Stimulated activated CD4-positive, alpha-beta T cell treated with anti-CD3 and anti-CD28 coated beads, Interleukin-12 subunit alpha, Interleukin-12 subunit beta, amount 100 ng/mL, for 48 hours (primary cell): Measurements from ENCODE around the gene SIRPB2.
A peak's percentile ranks its signal among the peaks of the same experiment; 100 is the strongest.

Experiments used
- DNase-seq, 3 donors: peaks; one replicate each; pipeline ENCODE4 v3.0.0-alpha.2; 2020; ENCODE audit warnings: low read depth in 2 of 3, low spot score in 1 of 3

SIRPB2 gene

GRCh38 chr20:1491281-1491840 is at the start of gene SIRPB2:
Gene SIRPB2, minus strand, starts transcription at chr20:1491420. Its CDS starts 61 bp downstream, at chr20:1491359.
- DNase-seq = no peak

GRCh38 chr20:1539816-1540419 is 48.7 kb upstream of the SIRPB2 start:
- DNase-seq = no peak

DNA sequence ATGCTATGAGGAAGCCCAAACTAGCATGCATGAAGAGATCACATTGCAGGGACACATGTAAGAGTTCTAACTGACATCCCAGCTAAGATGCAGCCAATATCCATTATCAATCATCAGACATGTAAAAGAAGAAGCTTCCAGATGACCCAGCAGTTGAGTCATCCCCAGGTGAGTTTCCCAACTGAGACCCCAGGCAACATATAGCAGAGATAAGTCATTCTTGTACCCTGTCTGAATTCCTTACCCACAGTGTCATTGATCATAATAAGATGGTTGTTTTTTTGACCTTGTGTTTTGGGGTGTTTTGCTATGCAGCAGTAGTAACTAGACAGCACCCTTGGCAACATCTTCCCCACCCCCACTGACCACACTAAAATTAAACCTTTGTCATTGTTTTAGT is 47.4 kb upstream of the SIRPB2 start:
- no peak for DNase-seq

DNA sequence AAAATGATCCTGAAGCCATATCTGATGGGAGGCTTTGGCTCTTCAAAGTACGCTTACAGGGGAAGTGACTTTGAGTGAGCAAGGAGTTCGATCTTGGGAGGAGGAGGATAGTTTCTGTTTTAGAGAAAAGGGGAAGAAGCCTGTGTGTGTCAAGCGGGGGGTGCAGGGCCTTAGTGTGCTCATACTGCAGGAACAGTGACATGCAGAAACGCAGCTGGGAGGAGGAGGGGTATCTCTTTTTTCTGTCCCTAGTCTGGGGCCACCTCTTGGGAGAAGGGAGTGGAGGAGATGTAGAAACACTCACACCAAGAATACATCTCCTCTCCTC is 46.5 kb upstream of the SIRPB2 start:
- DNase-seq = no peak

DNA sequence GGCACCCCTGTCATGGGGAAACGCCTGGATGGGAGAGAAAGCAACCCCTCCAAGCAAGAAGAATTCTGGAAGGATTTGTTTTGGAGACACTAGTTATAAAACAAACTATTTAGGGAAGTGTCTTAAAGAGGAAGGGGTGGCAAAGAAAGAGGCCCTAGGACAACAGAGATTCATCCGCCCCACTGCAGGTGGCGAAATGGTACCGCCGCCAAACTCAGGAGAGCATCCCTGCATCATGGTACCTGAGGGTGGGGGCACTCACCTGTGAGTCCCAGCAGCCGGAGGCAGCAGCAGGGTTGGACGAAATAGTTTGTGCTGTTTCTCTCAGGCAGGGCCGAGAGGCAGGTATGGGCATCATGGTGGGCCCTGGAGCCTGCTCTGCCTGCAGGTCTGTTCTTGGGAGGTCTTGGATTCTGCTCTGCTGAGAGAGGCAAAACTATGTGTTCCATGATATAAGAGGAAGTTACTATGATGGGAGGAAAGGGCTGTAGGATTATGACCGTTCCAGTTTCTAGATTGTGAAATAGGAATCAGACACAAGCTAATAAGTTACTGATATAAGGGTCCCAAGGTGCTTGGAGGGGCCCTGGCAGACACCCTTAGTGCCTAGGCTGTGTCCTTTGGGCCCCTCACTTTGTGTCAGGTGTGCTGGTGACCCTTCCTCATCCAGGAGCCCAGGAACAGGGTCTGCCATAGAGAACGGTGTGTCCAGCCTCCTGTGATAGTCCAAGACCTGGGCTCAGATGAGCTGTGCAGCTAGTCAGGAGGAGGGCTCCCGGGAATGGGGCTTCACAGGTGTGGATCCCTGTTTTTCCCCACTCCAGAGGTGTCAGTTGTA is 45.9 kb upstream of the SIRPB2 start:
- no peak for DNase-seq

- DNase-seq = no peak
Observed at GRCh38 chr20:1535420-1536175, 44.4 kb upstream of the SIRPB2 start.

- no peak for DNase-seq
Observed at GRCh38 chr20:1534526-1534925, 43.3 kb upstream of the SIRPB2 start.

- no peak for DNase-seq
Observed at GRCh38 chr20:1533059-1533458, 41.8 kb upstream of the SIRPB2 start.

GRCh38 chr20:1528811-1529210 is 37.6 kb upstream of the SIRPB2 start:
- DNase-seq = no peak

- no peak for DNase-seq
Observed at GRCh38 chr20:1527923-1528322, 36.7 kb upstream of the SIRPB2 start.

GRCh38 chr20:1526896-1527295 is 35.7 kb upstream of the SIRPB2 start:
- DNase-seq = no peak

GRCh38 chr20:1526310-1526709 is 35.1 kb upstream of the SIRPB2 start:
- DNase-seq = no peak

- no peak for DNase-seq
Observed at GRCh38 chr20:1524004-1524403, 32.8 kb upstream of the SIRPB2 start.

- no peak for DNase-seq
Observed at GRCh38 chr20:1517010-1517409, 25.8 kb upstream of the SIRPB2 start.

DNA sequence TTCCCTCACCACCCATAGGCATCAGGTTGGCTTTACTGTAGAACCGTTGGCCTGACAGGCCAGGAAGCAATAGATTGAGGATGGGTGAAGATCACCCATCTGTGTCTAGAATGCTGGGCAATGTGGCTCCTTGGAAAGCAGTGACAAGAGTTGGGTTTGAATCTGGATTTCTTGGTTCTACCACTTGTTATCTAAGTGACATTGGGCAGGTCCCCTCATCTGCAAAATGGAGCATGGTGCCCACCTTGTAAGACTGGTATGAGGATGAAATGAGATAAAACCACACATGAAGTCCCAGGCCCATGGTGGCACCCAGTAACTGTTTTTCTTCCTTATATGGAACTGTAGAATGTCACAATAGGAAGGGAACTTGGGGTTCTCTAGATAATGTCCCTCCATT is 22.6 kb upstream of the SIRPB2 start:
- no peak for DNase-seq

DNA sequence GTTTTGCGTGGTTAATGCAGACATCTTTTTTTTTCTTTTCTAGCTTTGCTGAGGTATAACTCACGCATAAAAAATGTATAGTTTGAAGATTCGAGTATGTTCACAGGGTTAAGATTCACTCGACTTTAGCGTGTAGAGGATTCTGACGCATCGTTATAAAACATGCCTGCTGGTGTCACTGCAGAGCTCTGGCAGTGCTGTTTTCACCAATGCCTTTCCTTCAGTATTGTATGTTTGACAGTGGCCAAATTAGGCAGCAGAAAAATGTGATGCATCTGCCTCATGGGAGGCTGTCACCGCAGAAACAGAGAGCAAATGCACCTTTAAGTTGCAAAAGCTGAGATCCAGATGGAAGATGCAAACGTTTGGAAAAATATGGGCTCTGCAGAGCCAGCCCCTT is 18.0 kb upstream of the SIRPB2 start:
- peak in 1 of 3 donors; percentile 7 for DNase-seq

DNA sequence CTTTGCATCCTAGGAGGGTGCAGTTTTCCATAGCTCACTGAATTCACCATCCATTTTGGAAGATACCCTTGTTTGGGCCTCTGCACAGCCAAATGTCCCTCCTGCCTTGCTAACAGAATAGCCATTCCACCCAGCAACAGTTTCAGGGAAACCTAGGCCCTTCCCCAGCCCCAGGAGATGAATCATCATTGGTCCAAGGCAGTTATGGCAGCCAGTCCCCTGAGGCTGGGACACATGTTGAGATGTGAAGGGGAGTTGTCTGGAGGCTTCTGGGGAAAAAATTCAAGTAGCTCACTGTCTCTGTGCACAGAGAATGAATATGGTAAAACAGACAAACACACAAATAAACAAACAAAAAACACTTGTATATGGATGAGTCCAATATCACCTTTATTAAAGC is 17.4 kb upstream of the SIRPB2 start:
- DNase-seq = no peak

GRCh38 chr20:1507276-1507675 is 16.1 kb upstream of the SIRPB2 start:
- DNase-seq = no peak

DNA sequence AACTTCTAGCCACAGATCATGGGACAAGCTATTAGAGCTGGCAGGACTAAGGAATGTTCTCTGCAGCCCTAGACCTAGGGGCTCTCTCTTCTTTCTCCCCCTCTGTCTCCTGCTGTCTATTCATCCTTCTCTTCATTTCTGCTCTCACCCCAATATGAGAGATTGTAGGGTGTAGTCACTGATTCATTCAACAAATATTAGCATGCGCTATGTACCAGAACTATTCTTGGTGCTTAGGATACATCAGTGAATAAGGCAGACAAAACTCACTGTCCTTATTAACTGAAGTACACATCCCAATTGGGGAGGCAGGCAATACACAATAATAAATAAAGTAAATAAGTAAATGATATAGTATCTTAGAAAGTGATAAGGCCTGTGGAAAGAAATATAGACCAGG is 14.7 kb upstream of the SIRPB2 start:
- no peak for DNase-seq

- DNase-seq = no peak
Observed at GRCh38 chr20:1505361-1505760, 14.1 kb upstream of the SIRPB2 start.

GRCh38 chr20:1503564-1504227 is 12.5 kb upstream of the SIRPB2 start:
- DNase-seq = peak; percentile 56 to 77 (median 68)
